ENCODE measurements around the gene XIRP1. TPM values are rescaled to one million over a fixed set of nuclear protein-coding genes. Genes with fewer than 3 reads are reported as not detected.

Gene XIRP1
- total and polyA plus RNA-seq, 4 donors = 0.01 TPM; not detected in 3

DNA sequence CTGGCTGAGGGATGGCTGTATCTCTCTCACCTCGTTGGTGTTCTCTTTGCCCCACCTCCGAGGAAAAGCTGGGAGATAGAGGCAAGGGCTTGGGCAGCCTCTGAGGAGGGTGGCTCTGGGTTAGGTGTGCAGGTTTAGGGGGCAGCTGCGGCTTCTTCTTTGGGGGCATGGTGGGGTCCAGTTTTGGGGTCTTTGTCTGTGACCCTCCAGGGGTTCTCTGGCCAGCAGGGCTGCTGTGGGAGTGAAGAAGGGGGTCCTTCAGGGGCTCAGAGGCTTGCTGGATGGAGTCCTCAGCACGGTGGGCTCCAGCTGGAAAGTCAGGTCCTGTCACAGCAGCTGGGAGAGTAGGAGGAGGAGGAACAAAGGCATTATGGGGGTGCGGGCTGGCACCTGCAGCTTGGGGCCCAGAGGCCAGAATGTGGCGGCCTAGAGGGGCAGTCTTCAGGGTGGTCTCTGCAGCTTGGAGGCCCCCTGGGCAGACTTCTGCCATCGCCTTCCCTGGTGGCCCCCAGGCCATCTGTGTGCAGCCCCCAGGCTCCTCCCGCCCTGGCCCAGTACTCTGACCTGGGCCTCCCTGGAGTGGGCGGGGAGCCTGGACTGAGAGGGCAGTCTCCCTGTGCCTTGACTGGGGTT lies 7.0 kb downstream of the XIRP1 start (continued):
- TF ChIP-seq, protein P1, sequence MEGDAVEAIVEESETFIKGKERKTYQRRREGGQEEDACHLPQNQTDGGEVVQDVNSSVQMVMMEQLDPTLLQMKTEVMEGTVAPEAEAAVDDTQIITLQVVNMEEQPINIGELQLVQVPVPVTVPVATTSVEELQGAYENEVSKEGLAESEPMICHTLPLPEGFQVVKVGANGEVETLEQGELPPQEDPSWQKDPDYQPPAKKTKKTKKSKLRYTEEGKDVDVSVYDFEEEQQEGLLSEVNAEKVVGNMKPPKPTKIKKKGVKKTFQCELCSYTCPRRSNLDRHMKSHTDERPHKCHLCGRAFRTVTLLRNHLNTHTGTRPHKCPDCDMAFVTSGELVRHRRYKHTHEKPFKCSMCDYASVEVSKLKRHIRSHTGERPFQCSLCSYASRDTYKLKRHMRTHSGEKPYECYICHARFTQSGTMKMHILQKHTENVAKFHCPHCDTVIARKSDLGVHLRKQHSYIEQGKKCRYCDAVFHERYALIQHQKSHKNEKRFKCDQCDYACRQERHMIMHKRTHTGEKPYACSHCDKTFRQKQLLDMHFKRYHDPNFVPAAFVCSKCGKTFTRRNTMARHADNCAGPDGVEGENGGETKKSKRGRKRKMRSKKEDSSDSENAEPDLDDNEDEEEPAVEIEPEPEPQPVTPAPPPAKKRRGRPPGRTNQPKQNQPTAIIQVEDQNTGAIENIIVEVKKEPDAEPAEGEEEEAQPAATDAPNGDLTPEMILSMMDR (IDR thresholded peaks at IDR 0.05; ENCODE audit: low read depth, low read length, missing input control) = no peak
- no peak for TF ChIP-seq FOXA1 (IDR thresholded peaks at IDR 0.05)
- TF ChIP-seq, protein P2, sequence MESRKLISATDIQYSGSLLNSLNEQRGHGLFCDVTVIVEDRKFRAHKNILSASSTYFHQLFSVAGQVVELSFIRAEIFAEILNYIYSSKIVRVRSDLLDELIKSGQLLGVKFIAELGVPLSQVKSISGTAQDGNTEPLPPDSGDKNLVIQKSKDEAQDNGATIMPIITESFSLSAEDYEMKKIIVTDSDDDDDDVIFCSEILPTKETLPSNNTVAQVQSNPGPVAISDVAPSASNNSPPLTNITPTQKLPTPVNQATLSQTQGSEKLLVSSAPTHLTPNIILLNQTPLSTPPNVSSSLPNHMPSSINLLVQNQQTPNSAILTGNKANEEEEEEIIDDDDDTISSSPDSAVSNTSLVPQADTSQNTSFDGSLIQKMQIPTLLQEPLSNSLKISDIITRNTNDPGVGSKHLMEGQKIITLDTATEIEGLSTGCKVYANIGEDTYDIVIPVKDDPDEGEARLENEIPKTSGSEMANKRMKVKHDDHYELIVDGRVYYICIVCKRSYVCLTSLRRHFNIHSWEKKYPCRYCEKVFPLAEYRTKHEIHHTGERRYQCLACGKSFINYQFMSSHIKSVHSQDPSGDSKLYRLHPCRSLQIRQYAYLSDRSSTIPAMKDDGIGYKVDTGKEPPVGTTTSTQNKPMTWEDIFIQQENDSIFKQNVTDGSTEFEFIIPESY (IDR thresholded peaks at IDR 0.05) = no peak
- no peak for TF ChIP-seq RAD21 (IDR thresholded peaks at IDR 0.05)
- no peak for TF ChIP-seq FOXA2 (IDR thresholded peaks at IDR 0.05)
- TF ChIP-seq EGR1 (IDR thresholded peaks at IDR 0.05; ENCODE audit: low read depth in 2 of 2) = no peak

DNA sequence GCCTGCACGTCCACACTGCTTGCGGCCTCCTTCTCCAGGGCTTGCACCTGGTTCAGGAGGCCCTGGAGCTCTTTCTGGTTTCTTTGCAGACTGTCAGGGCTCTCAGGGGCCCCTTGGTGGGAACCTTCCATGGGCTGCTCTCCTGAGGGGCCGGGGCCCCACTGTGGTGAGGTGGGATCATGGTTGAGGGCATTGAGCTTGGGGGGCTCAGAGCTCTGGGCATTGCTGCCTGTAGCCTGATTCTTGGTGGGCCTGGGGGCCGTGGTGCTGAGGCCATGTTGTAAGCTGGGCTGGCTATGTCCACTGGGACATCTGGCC lies 7.5 kb downstream of the XIRP1 start:
- TF ChIP-seq YY1 (IDR thresholded peaks at IDR 0.05) = no peak
- TF ChIP-seq HNF4G (IDR thresholded peaks at IDR 0.05) = no peak
- TF ChIP-seq HNF4A (conservative IDR thresholded peaks at IDR 0.05) = no peak
- TF ChIP-seq JUND (IDR thresholded peaks at IDR 0.05) = no peak
- TF ChIP-seq, protein P3, sequence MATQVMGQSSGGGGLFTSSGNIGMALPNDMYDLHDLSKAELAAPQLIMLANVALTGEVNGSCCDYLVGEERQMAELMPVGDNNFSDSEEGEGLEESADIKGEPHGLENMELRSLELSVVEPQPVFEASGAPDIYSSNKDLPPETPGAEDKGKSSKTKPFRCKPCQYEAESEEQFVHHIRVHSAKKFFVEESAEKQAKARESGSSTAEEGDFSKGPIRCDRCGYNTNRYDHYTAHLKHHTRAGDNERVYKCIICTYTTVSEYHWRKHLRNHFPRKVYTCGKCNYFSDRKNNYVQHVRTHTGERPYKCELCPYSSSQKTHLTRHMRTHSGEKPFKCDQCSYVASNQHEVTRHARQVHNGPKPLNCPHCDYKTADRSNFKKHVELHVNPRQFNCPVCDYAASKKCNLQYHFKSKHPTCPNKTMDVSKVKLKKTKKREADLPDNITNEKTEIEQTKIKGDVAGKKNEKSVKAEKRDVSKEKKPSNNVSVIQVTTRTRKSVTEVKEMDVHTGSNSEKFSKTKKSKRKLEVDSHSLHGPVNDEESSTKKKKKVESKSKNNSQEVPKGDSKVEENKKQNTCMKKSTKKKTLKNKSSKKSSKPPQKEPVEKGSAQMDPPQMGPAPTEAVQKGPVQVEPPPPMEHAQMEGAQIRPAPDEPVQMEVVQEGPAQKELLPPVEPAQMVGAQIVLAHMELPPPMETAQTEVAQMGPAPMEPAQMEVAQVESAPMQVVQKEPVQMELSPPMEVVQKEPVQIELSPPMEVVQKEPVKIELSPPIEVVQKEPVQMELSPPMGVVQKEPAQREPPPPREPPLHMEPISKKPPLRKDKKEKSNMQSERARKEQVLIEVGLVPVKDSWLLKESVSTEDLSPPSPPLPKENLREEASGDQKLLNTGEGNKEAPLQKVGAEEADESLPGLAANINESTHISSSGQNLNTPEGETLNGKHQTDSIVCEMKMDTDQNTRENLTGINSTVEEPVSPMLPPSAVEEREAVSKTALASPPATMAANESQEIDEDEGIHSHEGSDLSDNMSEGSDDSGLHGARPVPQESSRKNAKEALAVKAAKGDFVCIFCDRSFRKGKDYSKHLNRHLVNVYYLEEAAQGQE (IDR thresholded peaks at IDR 0.05) = no peak
- TF ChIP-seq, protein P1 (IDR thresholded peaks at IDR 0.05; ENCODE audit: low read depth, low read length, missing input control) = no peak
- TF ChIP-seq, protein P4, sequence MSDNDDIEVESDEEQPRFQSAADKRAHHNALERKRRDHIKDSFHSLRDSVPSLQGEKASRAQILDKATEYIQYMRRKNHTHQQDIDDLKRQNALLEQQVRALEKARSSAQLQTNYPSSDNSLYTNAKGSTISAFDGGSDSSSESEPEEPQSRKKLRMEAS (IDR thresholded peaks at IDR 0.05) = no peak
- no peak for TF ChIP-seq GABPA (IDR thresholded peaks at IDR 0.05 in 1 of 2, conservative IDR thresholded peaks at IDR 0.05 in 1 of 2)
- TF ChIP-seq RXRA (IDR thresholded peaks at IDR 0.05) = no peak
- TF ChIP-seq TAF1 (conservative IDR thresholded peaks at IDR 0.05) = no peak
- TF ChIP-seq, protein P2 (IDR thresholded peaks at IDR 0.05) = no peak
- TF ChIP-seq NR2F2 (IDR thresholded peaks at IDR 0.05) = no peak
- TF ChIP-seq, protein P5, sequence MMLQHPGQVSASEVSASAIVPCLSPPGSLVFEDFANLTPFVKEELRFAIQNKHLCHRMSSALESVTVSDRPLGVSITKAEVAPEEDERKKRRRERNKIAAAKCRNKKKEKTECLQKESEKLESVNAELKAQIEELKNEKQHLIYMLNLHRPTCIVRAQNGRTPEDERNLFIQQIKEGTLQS (IDR thresholded peaks at IDR 0.05) = no peak
- TF ChIP-seq FOXA1 (IDR thresholded peaks at IDR 0.05) = no peak
- TF ChIP-seq FOXA2 (IDR thresholded peaks at IDR 0.05) = no peak
- TF ChIP-seq EGR1 (IDR thresholded peaks at IDR 0.05; ENCODE audit: low read depth in 2 of 2) = no peak
- no peak for TF ChIP-seq RAD21 (IDR thresholded peaks at IDR 0.05)
- TF ChIP-seq SP1 (IDR thresholded peaks at IDR 0.05) = no peak
- H3K27me3 ChIP-seq (ENCODE audit: control insufficient read depth in 4 of 4, insufficient read depth in 4 of 4, low read length in 3 of 4) = no peaks in the 10 kb centered on the region
- peaks cover 5 to 12% (median 9%) of the 10 kb centered on the region in 4 donors for H3K4me1 ChIP-seq (ENCODE audit: control insufficient read depth in 4 of 4, insufficient read depth in 4 of 4, low read length in 3 of 4)
- H3K9me3 ChIP-seq (ENCODE audit: control insufficient read depth in 4 of 4, low read length in 3 of 4) = no peaks in the 10 kb centered on the region
- whole genome bisulfite sequencing = 96% methylated on average over 4 of the region's 4 CpGs
- no peak for DNase-seq (ENCODE audit: low spot score)
- H3K9ac ChIP-seq (ENCODE audit: low read depth in 1 of 2, low read length in 2 of 2) = no peak overlapping the region
- H3K36me3 ChIP-seq (ENCODE audit: control insufficient read depth in 4 of 4, insufficient read depth in 3 of 4, low read depth in 1 of 4, low read length in 3 of 4) = no peaks in the 10 kb centered on the region
- no peak overlapping the region for H3K27ac ChIP-seq (ENCODE audit: low read depth in 1 of 2, low read length in 2 of 2)
- H3K4me3 ChIP-seq (ENCODE audit: low read depth in 1 of 3, low read length in 3 of 3) = no peak overlapping the region
